ENCODE measurements around the gene GPR83. TPM values are rescaled to one million over a fixed set of nuclear protein-coding genes. Genes with fewer than 3 reads are reported as not detected.
"Not testable (repeated sequence)": the region's sequence is repeated elsewhere in the genome, so short reads cannot be mapped to it uniquely, and the experiment has no call there.

Gene GPR83
- total and polyA plus RNA-seq, 4 donors = 3.6 to 7.1 (median 4.6) TPM

DNA sequence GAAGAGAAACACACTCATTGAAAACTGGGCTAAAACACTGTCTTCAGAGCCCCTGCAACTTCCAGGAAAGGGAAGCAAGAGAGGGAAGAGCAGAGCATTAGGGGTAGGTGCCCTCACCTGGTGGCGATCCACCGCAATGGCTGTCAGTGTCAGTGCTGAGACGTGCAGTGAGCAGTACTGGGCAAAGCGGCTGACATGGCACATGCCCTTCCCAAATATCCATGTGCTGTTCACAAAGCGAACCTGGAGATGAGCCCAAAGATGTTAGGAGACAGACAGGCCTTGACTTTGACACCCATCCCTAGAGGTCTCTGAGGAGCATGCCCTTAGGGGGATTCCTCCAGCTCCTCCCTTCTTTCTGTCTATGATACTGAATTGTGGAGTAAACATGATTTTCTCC, 4.9 kb downstream of the GPR83 start:
- Histone ChIP-seq H3K36me3 (ENCODE audit: control insufficient read depth, insufficient read depth, low read length) (no peaks in the 10 kb centered on the region), H3K27ac (ENCODE audit: low read depth, low read length) (no peak overlapping the region), H3K4me3 (ENCODE audit: low read depth, low read length) (no peak overlapping the region), H3K9me3 (ENCODE audit: control insufficient read depth, insufficient read depth, low read length) (no peaks in the 10 kb centered on the region), H3K27me3 (ENCODE audit: control insufficient read depth, insufficient read depth, low read length) (peaks cover 16% of the 10 kb centered on the region), H3K4me1 (ENCODE audit: control insufficient read depth, insufficient read depth, low read length) (peaks cover 15% of the 10 kb centered on the region)
- no peak for DNase-seq (ENCODE audit: low read depth in 4 of 6, low spot score in 6 of 6)
- WGBS (ENCODE audit: insufficient coverage) = 88% methylated on average over 3 of the region's 5 CpGs

DNA sequence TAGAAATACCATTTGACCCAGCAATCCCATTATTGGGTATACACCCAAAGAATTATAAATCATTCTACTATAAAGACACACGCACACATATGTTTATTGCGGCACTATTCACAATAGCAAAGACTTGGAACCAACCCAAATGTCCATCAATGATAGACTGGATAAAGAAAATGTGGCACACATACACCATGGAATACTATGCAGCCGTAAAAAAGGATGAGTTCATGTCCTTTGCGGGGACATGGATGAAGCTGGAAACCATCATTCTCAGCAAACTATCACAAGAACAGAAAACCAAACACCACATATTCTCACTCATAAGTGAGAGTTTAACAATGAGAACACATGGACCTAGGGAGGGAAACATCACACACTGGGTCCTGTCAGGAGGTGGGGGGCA, 9.3 kb downstream of the GPR83 start:
- WGBS (ENCODE audit: insufficient coverage) = no CpG with 5 or more reads among the region's 4 CpGs
- H3K9me3 ChIP-seq (ENCODE audit: control insufficient read depth, insufficient read depth, low read length); H3K36me3 ChIP-seq (ENCODE audit: control insufficient read depth, insufficient read depth, low read length); H3K27me3 ChIP-seq (ENCODE audit: control insufficient read depth, insufficient read depth, low read length); H3K4me1 ChIP-seq (ENCODE audit: control insufficient read depth, insufficient read depth, low read length); H3K27ac ChIP-seq (ENCODE audit: low read depth, low read length); DNase-seq (ENCODE audit: low read depth in 4 of 6, low spot score in 6 of 6); H3K4me3 ChIP-seq (ENCODE audit: low read depth, low read length): not testable (repeated sequence)

DNA sequence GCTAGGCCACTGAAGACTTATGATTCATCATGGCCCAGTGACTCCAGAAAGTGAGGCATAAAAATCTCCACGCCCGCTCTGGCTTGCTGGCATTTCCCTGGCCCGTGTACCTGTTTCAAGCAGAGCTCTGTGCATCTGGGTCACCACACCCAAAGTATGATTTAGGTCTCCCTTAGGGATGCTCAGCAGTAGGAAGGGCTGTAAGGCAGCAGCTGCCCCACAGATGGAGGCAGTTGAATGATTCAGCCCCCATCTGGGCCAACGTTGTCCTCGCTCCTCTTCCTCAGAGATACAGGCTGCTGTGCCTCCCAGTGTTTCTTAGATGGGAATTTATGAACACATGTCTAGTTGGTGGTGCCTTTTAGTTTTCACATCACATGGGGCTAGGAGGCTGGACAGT, 21.6 kb downstream of the GPR83 start:
- Histone ChIP-seq H3K4me1 (ENCODE audit: control insufficient read depth, insufficient read depth, low read length) (no peaks in the 10 kb centered on the region), H3K36me3 (ENCODE audit: control insufficient read depth, insufficient read depth, low read length) (no peaks in the 10 kb centered on the region), H3K9me3 (ENCODE audit: control insufficient read depth, insufficient read depth, low read length) (no peaks in the 10 kb centered on the region), H3K27ac (ENCODE audit: low read depth, low read length) (no peak overlapping the region), H3K27me3 (ENCODE audit: control insufficient read depth, insufficient read depth, low read length) (no peaks in the 10 kb centered on the region), H3K4me3 (ENCODE audit: low read depth, low read length) (no peak overlapping the region)
- no peak for DNase-seq (ENCODE audit: low read depth in 4 of 6, low spot score in 6 of 6)
- 97% methylated on average over 5 of the region's 5 CpGs for WGBS (ENCODE audit: insufficient coverage)

DNA sequence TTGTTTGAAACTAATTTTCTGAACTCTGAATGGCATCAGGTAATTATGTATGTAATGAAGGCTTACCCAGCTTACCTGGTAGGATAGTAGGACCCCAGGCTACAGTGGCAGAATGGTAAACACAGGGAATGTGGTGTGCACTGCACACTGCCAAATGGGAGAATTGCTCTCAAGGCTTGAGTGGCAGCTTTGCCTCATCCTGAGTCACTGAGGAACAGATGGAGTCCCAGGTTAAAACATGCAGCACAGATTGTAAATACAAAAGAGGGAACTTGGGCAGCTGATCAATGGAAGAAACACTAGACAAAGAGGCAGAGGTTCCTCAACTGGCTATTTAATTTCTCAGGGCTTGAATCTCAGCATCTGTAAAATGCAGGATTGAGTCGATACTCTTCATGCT, 24.4 kb downstream of the GPR83 start:
- Histone ChIP-seq H3K27ac (ENCODE audit: low read depth, low read length) (no peak overlapping the region), H3K36me3 (ENCODE audit: control insufficient read depth, insufficient read depth, low read length) (no peaks in the 10 kb centered on the region), H3K27me3 (ENCODE audit: control insufficient read depth, insufficient read depth, low read length) (no peaks in the 10 kb centered on the region), H3K4me3 (ENCODE audit: low read depth, low read length) (no peak overlapping the region), H3K4me1 (ENCODE audit: control insufficient read depth, insufficient read depth, low read length) (no peaks in the 10 kb centered on the region), H3K9me3 (ENCODE audit: control insufficient read depth, insufficient read depth, low read length) (no peaks in the 10 kb centered on the region)
- DNase-seq (ENCODE audit: low read depth in 4 of 6, low spot score in 6 of 6) = no peak
- WGBS (ENCODE audit: insufficient coverage) = no CpG with 5 or more reads among the region's 1 CpG

DNA sequence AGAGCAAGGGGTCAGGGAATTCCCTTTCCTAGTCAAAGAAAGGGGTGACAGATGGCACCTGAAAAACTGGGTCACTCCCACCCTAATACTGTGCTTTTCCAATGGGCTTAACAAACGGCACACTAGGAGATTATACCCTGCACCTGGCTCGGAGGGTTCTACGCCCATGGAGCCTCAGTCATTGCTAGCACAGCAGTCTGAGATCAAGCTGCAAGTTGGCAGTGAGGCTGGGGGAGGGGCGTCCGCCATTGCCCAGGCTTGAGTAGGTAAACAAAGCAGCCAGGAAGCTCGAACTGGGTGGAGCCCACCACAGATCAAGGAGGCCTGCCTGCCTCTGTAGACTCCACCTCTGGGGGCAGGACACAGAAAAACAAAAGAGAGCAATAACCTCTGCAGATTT, 30.6 kb downstream of the GPR83 start:
- not testable (repeated sequence) for H3K9me3 ChIP-seq (ENCODE audit: control insufficient read depth, insufficient read depth, low read length); DNase-seq (ENCODE audit: low read depth in 4 of 6, low spot score in 6 of 6); H3K27me3 ChIP-seq (ENCODE audit: control insufficient read depth, insufficient read depth, low read length); H3K36me3 ChIP-seq (ENCODE audit: control insufficient read depth, insufficient read depth, low read length); H3K4me1 ChIP-seq (ENCODE audit: control insufficient read depth, insufficient read depth, low read length); H3K27ac ChIP-seq (ENCODE audit: low read depth, low read length); H3K4me3 ChIP-seq (ENCODE audit: low read depth, low read length)
- WGBS (ENCODE audit: insufficient coverage) = 80% methylated on average over 5 of the region's 6 CpGs

DNA sequence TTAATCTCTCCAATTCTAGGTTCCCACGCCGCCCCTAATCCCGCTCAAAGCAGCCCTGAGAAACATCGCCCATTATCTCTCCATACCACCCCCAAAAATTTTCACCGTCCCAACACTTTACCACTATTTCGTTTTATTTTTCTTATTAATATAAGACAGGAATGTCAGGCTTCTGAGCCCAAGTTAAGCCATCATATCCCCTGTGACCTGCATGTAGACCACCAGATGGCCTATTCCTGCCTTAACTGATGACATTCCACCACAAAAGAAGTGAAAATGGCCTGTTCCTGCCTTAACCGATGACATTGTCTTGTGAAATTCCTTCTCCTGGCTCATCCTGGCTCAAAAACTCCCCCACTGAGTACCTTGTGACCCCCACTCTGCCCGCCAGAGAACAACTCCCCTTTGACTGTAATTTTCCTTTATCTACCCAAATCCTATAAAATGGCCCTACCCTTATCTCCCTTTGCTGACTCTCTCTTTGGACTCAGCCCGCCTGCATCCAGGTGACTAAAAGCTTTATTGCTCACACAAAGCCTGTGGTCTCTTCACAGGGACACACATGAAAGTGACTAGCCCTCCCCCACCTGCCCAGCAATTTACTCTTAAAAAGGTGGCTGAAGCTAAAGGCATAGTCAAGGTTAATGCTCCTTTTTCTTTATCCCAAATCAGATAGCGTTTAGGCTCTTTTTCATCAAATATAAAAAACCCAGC, 50.2 kb downstream of the GPR83 start:
- not testable (repeated sequence) for H3K4me1 ChIP-seq (ENCODE audit: control insufficient read depth, insufficient read depth, low read length); H3K4me3 ChIP-seq (ENCODE audit: low read depth, low read length); H3K9me3 ChIP-seq (ENCODE audit: control insufficient read depth, insufficient read depth, low read length); H3K27ac ChIP-seq (ENCODE audit: low read depth, low read length); H3K27me3 ChIP-seq (ENCODE audit: control insufficient read depth, insufficient read depth, low read length); DNase-seq (ENCODE audit: low read depth in 4 of 6, low spot score in 6 of 6); H3K36me3 ChIP-seq (ENCODE audit: control insufficient read depth, insufficient read depth, low read length)
- WGBS (ENCODE audit: insufficient coverage) = 40% methylated on average over 3 of the region's 10 CpGs

DNA sequence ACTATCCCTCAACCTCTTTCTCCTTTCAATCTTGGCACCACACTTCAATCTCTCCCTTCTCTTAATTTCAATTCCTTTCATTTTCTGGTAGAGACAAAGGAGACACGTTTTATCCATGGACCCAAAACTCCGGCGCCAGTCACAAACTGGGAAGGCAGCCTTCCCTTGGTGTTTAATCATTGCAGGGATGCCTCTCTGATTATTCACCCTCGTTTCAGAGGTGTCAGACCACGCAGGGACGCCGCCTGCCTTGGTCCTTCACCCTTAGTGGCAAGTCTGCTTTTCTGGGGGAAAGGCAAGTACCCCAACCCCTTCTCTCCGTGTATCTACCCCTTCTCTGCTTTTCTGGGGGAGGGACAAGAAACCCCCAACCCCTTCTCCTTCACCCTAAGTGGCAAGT, 54.9 kb downstream of the GPR83 start:
- not testable (repeated sequence) for H3K4me3 ChIP-seq (ENCODE audit: low read depth, low read length); H3K9me3 ChIP-seq (ENCODE audit: control insufficient read depth, insufficient read depth, low read length); H3K4me1 ChIP-seq (ENCODE audit: control insufficient read depth, insufficient read depth, low read length); H3K36me3 ChIP-seq (ENCODE audit: control insufficient read depth, insufficient read depth, low read length); H3K27ac ChIP-seq (ENCODE audit: low read depth, low read length); DNase-seq (ENCODE audit: low read depth in 4 of 6, low spot score in 6 of 6); H3K27me3 ChIP-seq (ENCODE audit: control insufficient read depth, insufficient read depth, low read length)
- WGBS (ENCODE audit: insufficient coverage) = no CpG with 5 or more reads among the region's 8 CpGs

DNA sequence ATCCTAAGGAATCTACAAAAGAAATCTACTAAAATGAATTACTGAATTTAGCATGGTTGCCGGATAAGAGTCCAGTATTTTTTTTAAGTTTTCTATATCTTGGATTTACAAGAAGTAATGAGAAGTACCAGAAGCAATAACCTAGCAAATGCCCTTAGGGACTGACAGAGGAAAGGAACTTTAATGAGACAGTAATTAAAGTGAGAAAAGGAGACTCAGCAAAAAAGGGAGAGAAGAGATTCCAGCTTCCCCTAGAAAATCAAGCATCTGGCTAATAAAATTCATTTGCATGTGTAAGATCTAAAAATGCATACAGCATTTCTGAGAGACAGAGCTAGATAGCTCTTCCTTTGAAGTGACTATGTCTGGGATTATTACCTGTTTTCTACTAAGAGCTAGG, 57.7 kb downstream of the GPR83 start:
- no peaks in the 10 kb centered on the region for H3K9me3 ChIP-seq (ENCODE audit: control insufficient read depth, insufficient read depth, low read length)
- H3K4me3 ChIP-seq (ENCODE audit: low read depth, low read length) = no peak overlapping the region
- H3K36me3 ChIP-seq (ENCODE audit: control insufficient read depth, insufficient read depth, low read length) = no peaks in the 10 kb centered on the region
- H3K27me3 ChIP-seq (ENCODE audit: control insufficient read depth, insufficient read depth, low read length) = no peaks in the 10 kb centered on the region
- WGBS (ENCODE audit: insufficient coverage) = no CpG with 5 or more reads among the region's 1 CpG
- peak in 1 of 6 donors; percentile 62 for DNase-seq (ENCODE audit: low read depth in 4 of 6, low spot score in 6 of 6)
- H3K4me1 ChIP-seq (ENCODE audit: control insufficient read depth, insufficient read depth, low read length) = no peaks in the 10 kb centered on the region
- no peak overlapping the region for H3K27ac ChIP-seq (ENCODE audit: low read depth, low read length)

DNA sequence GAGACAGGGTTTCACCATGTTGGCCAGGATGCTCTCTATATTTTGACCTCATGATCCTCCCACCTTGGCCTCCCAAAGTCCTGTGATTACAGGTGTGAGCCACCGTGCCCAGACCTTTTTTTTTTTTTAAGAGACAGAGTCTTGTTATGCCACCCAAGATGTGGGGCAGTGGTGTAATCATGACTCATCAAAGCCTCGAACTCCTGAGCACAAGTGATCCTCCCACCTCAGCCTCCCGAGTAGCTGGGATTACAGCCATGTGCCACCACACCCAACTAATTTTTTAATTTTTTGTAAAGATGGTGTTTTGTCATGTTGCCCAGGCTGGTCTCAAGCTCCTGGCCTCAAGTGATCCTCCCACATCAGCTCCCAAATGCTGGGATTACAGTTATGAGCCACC, 59.0 kb downstream of the GPR83 start:
- no peak overlapping the region for H3K27ac ChIP-seq (ENCODE audit: low read depth, low read length)
- H3K4me1 ChIP-seq (ENCODE audit: control insufficient read depth, insufficient read depth, low read length) = no peaks in the 10 kb centered on the region
- no peak overlapping the region for H3K4me3 ChIP-seq (ENCODE audit: low read depth, low read length)
- H3K36me3 ChIP-seq (ENCODE audit: control insufficient read depth, insufficient read depth, low read length) = no peaks in the 10 kb centered on the region
- H3K27me3 ChIP-seq (ENCODE audit: control insufficient read depth, insufficient read depth, low read length) = no peaks in the 10 kb centered on the region
- 80% methylated on average over 1 of the region's 3 CpGs for WGBS (ENCODE audit: insufficient coverage)
- no peaks in the 10 kb centered on the region for H3K9me3 ChIP-seq (ENCODE audit: control insufficient read depth, insufficient read depth, low read length)
- no peak for DNase-seq (ENCODE audit: low read depth in 4 of 6, low spot score in 6 of 6)

DNA sequence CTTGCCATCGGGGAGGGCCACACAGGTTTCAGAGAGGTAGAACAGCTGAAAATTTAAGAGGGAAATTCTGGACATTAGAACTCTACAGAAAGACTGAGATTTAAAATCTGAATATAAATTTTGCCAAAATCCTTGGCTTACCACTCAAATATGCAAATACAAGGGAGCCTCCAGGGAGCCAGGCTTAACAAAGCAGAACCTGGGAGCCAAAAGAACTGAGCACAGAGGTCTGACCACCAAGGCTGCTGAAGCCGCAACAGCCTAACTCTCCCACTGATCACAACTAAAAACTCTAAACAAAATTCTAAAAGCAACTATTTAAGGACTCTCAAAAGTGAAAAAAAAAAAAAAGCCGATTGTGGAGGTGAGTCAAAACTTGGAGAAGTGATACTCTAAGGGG, 62.6 kb downstream of the GPR83 start:
- no peaks in the 10 kb centered on the region for H3K9me3 ChIP-seq (ENCODE audit: control insufficient read depth, insufficient read depth, low read length)
- H3K27ac ChIP-seq (ENCODE audit: low read depth, low read length) = no peak overlapping the region
- no peak for DNase-seq (ENCODE audit: low read depth in 4 of 6, low spot score in 6 of 6)
- H3K4me3 ChIP-seq (ENCODE audit: low read depth, low read length) = no peak overlapping the region
- H3K4me1 ChIP-seq (ENCODE audit: control insufficient read depth, insufficient read depth, low read length) = no peaks in the 10 kb centered on the region
- no peaks in the 10 kb centered on the region for H3K27me3 ChIP-seq (ENCODE audit: control insufficient read depth, insufficient read depth, low read length)
- WGBS (ENCODE audit: insufficient coverage) = no CpG with 5 or more reads among the region's 3 CpGs
- no peaks in the 10 kb centered on the region for H3K36me3 ChIP-seq (ENCODE audit: control insufficient read depth, insufficient read depth, low read length)
